Superior temporal gyrus (tissue), 1 donor: Measurements from ENCODE around the gene HSPA12A.

Source experiments
- DNase-seq: peaks from one replicate; pipeline ENCODE4 v3.0.0-alpha.2; 2016; ENCODE audit errors: extremely low spot score

The HSPA12A gene

DNA sequence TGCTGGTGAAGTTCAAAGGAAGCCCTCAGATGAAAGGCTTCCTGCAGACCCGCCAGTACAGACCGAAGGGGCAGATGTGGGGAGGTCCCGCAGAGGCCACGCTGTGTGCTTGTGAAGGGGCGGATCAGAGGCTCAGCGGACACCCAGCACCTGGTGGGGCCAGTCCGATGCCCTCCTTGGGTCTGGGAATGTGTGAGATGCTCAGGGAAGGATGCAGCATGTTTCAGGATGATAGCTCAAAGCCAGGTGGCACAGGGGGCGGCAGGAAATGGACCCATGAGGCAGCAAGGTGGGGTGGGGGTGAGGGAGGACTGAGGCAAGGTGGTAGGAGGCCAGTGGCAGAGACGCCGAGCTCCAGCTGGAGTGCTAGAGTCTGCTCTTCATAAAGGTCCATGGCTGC lies 27.9 kb upstream of the HSPA12A start:
- no peak for DNase-seq

DNA sequence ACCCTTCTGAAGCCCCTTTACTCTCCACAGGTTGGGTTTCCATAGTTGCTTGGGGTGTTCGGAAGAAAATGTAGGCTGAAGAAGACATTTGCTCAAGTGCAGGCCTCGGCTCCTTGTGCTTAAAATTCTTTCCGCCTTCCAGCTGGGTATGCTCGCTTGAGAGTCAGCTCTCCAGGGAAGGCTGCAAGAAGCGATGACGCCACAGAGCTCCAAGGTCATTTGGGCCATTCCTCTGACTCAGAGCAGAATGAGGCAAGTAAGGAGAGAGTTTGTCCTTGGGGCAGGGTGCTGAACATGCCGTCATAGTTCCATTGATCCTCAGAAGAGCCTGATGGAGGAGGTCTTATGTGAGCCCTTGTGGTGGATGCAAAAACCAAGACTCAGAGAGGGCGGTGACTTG lies 27.4 kb upstream of the HSPA12A start:
- no peak for DNase-seq

DNA sequence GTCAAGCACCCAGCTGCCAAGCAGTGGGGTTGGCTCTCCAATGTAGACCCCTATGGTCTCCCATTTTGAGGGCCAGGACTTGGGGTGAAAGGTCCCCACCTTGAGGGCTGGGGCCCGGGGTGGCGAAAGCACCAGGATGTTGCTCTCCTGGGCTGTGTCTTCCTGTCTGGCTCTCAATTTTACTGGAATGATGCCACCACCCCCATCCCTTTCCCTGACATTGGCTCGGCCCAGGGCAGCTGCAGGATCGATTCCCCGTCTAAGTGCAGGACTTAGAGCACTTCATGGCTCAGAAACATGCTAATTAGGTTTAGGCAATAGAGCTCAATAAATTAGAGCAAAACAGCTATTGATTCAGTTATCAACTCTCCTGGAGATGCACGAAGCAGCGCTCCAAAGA lies 27.0 kb upstream of the HSPA12A start:
- DNase-seq = no peak

DNA sequence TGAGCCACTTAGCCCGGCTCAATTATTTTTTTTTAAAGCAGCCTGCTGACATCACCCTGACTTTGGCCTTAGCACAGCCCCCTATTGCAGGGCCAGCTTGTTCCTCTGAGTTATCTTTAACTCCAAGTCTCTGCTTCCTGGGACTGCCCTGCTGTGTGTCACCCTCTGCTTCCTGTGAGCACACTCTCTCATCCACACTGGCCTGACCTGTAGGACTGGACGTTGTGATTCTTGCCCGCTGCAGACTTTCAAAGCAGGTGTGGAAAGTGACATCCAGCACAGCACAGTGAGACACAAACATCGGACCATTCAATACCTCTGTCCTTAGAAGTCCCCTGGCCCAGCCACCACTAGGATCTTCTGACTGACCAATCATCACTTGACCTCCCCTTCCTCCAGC lies 26.4 kb upstream of the HSPA12A start:
- no peak for DNase-seq

DNA sequence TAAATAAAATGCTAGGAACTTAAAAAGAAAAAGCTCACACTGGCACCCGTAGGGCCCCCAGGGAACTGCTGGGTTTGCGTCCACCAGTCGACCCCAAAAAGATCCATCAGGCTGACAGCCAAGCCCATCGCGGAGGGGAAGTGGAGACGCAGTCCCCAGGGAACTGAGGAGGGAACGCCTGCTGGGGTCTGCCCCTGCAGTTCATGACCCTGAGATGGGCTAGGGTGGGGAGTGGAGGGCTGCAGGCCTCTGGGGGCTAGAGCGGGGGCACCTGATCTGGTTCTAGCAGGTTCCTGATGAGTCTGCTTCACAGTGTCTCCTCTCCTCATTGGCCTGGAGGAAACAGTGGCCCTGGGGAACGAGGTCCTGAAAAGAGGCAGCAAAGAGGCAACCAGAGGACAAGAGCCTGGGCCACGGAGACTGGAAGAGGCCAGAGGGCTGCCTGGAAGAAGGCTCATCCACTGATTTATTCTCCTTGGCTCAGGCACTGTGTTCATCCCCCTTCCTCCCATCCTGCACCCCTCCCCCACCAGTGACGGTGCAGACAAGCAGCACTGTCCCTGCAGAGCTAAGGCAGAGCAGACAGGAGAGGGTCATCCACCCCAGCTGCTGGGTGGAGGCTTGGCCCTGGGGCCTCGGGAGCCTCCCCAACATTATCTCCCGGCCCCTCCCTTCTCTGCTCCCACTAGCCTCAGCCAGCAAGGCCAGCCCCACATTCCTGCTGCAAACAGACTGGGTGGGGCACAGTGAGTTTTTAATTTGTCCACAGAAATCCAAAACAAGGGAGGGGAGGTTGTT lies 24.7 kb upstream of the HSPA12A start:
- DNase-seq = no peak

DNA sequence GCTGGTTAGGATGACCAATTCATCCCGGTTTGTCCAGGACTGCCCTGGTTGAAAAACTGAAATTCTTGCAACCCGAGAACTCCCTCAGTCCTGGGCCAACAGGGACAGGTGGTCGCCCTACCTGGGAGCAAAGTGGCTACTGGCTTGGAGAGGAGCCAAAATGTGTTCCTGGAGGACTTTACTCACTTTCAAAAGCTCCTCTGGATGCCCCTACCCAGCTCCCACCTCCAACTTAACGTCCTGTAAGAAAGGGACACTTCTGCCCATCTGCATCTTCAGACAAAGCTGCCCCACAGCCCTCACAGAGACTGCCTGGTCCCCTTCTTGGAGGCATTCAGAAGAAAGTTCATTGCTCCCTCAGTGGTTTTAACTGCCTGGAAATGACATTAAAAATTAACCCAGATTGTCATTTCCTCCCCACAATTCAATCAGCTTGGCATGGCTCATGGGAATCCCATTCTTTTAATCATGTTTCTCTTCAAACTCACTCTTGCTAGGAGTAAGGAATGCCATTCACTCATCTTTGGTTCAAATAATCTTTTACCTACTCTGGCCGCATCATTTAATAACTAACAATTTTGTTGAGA lies 24.0 kb upstream of the HSPA12A start:
- no peak for DNase-seq

DNA sequence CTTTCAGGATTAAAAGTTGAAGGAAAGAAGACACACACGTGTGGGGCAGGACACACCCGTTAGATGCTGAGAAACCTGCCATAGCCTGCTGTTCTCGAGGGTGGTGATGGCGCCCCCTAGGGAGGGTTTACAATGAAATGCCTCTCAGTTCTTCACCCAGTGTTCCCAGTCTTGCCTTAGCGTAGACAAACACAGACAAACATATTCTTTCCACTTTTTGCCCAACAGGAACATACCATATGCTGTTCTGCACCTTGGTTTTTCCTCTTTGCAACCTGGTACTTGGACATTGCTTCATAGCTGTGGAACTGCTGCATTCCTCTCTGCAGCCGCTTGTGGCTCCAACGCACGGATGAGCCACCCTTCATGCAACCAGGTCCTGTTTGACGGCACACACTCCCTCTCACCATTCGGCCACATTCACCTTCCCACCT lies 23.3 kb upstream of the HSPA12A start:
- peak; percentile 68 for DNase-seq

DNA sequence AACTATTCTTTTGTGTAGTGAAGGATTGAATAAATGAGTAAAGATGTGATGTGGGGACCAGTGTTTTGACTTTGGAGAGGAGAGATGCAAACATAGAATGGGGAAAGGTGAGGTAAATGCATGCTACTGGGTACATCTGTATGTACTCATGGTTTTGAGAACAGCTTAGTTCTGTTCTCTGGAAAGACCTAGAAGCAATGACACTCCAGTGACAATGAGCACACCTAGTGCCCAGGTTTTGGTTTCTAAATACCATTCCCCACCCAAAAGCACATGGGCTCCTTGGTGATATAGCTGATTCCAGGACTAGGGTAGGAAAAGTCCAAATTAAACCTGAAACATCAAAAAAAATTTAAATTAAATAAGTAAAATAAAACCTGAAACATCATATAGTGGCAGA lies 22.6 kb upstream of the HSPA12A start:
- no peak for DNase-seq

DNA sequence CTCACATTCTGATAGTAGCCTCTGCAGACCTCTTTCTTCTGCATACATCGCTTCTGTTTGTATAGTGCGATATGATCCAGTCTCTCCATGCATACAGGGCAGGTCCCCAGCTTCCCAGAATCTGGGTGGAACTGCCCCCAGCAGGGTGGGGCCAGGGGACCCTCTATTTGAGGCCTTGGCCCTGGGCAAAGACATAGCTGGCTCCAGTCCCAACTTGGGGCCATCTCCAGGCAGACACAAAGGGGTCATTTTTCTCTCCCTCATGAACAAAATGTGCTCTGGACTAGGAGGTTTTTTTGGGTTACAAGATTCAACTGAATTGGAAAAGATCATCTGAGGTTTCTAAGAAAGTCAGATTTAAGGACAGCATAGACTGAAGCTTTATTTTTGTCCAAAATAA lies 21.1 kb upstream of the HSPA12A start:
- DNase-seq = peak; percentile 69

DNA sequence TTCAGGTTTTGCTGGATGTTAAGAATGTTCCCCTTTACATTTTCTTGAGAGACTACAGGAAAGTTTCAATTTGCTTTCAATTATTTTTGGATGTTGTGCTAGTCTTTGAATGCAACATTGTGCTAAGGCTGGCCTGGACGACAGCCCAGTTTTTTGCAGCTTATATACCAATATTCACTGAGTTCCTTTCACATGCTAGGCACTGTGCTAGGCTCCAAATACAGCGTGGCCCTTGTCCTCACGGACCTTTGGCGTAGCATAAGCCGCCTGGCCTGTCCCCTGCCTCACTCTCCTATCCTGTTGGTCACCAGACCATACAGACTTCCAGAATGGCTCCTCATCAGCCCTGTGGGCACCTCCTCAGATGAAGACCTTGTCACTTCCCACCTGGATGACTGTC lies 19.5 kb upstream of the HSPA12A start:
- peak; percentile 78 for DNase-seq

DNA sequence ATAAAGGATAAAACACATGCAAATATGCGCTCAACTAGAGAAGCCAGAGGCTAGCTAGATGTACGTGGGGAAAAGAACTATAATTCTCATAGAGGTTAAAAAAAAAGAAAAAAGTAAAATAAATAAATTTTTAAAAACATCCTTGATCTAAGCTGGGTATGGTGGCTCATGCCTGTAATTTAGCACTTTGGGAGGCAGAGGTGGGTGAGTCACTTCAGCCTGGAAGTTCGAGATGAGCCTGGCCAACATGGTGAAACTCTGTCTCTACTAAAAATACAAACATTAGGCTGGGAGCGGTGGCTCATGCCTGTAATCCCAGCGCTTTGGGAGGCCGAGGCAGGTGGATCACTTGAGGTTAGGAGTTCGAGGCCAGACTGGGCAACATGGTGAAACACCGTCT lies 18.6 kb upstream of the HSPA12A start:
- DNase-seq = no peak

DNA sequence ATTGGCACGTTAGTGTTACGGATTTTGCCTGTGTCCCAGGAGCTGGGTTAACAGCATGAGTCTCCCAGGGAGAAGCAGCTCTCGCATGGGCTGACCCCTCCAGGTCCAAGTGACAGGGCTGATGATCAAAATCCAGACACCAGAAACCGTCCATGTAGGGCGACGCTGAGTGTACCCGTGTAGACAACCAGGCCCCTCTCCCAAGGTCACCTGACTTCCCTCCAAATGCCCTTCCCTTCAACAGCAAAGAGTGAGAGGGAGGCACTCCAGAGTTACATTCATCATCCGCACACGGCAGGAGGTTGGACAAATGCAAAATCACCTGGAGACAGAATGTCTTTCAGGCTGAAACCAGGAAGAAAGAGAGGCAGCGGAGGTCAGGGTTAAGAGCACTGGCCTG lies 14.9 kb upstream of the HSPA12A start:
- DNase-seq = no peak

DNA sequence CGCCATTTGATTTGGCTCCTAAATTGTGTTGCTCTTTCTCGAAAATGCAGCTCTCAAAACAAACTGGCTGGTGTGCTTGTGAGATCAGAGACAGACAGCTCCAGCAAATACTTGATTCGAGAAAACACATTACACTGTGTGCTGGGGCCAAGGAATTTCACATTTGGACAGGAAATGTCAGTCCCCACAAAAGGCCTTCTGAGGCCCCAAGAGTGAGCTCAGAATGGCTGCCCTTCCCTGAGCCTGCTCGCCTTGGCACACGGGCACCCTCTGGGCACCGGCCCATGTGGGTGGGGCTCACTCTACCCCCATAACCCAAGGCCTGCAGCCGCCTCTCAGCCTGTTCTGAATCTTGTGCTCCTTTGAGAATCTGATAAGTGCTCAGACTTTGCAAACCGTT lies 13.9 kb upstream of the HSPA12A start:
- peak; percentile 87 for DNase-seq

DNA sequence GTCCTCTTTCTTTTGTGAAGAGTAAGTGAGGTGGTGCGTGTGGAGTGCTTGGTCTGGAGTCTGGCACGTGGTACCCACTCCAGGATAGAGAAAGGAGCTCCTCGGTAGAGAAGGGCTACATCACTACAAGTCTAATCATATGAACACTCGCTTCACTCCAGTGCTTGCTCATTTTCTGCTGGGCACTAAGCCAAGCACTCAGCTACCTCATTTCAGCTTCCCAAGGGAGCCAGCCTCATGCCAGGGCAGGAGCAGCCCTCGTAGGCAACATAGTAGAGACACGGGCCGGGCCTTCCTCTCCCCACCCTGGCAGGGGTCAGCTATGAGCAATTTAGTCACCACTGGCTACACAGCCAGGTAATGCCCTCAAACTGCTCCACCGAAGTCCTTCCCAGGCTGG lies 11.4 kb upstream of the HSPA12A start:
- DNase-seq = no peak

DNA sequence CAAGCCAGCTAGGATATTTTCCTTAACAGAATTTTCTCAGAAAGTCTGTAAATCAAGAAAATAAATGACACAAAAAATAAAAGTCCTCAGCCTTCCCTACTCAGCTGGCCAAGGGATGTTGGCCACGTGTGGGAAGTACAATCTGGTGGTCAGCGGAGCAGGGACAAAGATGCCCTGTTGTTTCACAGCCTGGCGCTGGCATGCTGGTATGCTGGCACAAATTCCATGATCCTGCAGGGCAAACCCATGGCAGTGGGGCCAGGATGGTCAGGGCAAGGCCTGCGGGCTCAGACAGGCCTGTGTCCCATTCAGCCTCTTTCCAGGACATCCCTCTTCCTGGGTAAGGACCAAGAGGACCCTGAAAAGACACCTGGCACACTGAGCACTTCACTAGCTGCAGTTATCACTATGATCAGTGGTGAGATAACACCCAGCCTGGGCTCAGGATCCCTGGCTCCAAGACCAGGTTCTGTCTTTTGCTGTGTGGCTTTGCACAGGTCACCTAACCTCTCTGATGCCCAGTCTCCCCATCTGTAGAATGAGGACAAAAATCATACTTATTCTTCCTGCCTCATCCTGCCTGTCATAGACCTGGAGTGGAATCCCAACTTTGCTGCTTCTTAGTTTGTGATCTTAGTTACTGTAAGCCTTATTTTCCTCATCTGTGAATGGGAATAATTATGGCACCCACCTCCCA lies 10.8 kb upstream of the HSPA12A start:
- peak; percentile 87 for DNase-seq

DNA sequence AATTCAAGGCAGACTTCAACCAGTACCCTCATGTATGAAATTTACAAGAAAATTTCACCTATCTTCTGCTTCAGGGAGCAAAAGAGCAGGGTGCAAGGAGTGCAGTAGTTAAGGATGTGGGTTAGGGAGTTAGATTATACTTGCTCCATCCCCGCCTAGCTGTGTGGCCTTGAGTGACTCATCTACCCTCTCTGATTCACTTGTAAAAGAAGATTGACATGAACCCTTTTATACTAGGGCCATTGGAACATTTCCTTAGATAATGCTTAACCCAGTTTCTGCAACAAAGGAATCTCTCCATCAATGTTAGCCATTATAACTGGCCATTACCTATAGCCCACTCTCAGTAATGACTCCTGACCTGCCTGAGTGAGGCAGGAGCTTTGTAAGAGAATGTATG lies 10.2 kb upstream of the HSPA12A start:
- DNase-seq = no peak

DNA sequence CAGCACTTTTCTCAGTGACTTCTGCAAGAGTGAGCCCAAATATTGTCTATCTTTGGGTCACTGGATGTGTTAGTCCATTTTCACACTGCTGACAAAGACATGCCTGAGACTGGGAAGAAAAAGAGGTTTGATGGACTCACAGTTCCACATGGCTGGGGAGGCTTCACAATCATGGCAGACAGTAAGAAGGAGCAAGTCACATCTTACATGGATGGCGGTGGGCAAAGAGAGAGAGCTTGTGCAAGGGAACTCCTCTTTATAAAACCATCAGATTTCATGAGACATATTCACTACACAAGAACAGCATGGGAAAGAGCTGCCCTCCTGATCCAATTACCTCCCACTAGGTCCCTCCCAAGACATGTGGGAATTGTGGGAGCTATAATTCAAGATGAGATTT lies 6.1 kb upstream of the HSPA12A start:
- DNase-seq = no peak

DNA sequence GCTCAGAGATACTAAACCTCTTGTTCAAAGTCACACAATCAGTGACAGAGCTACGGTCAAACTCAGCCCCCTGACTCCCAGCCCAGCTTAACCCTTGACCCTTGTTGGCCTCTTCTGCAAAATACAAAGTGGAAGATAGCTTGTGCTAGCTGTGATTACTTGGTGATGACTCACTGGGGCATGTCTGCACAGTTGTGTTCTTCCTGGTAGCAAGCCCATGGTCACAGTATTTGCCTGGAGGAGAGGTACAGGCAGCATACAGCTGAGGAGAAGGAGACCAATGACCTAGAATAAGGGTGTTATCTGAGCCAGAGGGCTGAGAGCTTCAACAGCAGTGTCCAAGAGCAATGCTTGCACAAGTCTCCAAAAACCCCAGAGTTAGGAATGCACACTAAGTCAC lies 5.7 kb upstream of the HSPA12A start:
- DNase-seq = no peak

DNA sequence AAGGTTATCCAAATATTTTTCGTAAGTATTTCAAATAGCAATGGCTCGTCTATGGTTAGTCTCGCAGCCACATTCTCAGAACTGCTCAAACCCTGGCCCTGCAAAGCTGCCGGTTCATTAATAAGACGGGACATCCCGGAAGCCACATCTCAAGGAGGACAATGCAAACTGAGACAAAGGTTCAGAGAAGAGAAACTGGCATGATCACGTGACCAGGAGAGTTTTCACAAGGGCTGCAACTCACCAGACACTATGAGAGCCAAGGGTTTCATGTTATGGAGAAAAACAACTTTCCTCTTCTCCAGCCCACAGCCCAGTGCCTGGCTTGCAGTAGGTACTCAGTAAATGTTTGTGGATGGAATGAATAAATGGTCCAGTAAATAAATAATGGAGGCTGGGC lies 5.0 kb upstream of the HSPA12A start:
- no peak for DNase-seq

DNA sequence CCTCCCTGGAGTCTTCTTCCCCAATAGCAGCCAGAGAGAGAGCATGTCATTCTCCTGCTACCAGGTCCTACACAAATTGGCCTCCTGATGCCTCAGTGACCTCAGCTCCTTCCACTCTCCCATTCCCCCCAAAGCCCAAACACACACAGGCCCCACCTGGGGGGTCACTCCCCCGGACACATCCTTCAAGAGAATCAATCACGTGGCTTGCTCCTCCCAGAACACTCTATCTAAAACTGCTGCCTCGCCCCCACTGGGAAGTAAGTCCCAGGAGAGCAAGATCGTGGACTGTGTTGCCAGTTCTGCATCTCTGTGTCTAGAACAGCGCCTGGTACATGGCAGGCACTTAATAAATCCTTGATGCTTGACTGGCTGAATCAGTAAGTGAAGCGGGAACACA lies 2.5 kb upstream of the HSPA12A start:
- no peak for DNase-seq

DNA sequence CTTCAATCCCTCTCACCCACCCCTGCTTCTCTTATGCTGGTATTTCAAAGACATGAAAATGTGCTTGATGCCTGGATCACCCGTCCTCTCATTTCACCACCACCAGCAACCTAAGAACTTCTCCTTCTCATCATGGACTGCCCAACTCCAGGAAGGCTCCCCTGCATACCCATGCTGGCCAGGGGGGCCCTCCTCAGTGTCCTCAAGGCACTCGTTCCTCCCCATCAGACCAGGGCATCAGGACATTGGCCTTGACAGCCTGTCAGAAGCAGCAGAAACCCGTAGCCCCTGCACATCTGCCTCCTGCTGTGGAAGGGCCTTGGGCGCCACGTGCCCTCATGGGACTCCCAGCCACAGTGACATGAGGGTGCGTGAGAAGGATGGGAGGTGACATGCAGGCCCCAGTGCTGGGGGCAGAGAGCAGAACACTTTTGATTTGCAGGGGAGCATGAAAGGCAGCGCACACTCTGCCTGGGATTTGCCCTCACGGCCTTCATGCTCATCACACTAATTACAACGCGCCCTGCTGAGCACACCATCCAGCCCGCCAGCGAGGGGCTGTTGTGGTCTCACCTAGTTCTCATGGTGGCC lies 1.9 kb upstream of the HSPA12A start:
- DNase-seq = no peak

DNA sequence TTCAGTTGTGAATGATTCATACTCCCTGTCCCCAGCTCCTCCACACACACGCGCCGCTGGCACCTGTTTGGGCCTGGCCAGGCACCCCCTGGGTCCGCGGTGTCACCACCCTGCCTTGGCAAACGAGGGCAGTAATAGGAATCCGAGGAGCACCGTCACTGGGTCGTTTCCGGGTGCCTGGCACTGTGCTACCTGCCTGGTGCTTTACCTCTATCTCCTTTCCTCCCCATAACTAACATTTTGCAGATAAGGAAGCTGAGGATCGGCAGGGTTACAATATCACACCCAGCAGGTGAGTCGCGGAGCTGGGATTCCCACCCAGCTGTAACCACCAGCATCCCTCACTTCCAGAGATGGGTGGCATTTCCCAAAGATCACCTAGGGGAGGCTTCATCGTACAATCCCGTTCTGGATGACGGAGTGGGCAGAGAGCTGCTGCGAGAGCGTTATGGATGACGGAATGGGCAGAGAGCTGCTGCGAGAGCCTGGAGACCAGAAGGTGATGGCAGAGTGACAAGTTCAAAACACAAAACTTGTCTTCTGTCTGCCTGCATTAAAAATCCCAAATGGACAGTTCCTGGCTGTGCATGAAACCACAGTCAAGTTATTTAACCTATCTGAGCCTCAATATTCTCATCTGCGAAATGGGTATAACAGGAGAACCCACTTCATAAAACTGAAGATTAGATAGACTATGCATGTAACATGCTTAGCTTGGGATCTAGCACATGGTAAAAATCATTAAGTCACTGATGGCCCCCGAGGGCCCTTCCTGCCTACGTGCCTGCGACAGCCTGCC lies 1.1 kb upstream of the HSPA12A start:
- no peak for DNase-seq
